Measurements from ENCODE around the gene AGBL1.

Gene AGBL1

DNA sequence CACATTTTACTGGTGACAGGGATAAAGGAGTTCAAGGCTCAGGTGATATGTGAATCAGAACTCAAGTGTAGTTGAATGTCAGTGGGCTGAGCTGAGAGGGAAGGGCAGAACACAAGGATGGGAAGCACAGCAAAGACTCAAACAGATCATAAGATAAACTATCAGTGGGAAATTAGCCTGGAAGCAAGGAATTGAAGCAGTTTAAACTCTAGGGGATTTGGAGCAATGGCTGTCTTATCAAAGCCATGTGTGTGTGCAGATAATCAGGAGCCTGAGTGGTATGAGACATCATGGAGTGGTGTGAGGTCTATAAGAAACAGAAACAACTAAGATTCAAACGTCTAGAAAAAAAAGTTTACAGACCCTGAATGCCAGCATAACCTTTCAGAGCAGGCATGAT is 634.6 kb downstream of the AGBL1 start:
- DNase-seq (ENCODE audit: low read depth) = no peak

DNA sequence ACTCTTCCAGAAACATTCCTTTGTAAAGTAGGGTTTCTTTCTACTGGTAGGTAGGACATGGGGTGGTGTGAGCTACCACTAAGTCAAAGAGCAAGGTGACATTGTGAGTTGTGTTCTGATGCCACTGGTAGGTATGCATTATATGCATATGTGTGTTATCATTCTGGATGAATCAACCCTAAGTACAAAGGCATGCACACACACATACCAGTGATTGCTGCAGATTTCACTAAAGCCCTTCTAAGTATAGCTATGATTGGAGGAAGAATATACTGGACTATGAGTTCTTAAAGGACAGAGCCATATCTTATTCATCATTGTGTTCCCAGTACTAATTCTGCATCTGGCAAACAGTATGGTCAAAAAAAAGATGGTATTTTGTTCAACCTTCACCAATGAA is 646.0 kb downstream of the AGBL1 start:
- DNase-seq (ENCODE audit: low read depth) = no peak

DNA sequence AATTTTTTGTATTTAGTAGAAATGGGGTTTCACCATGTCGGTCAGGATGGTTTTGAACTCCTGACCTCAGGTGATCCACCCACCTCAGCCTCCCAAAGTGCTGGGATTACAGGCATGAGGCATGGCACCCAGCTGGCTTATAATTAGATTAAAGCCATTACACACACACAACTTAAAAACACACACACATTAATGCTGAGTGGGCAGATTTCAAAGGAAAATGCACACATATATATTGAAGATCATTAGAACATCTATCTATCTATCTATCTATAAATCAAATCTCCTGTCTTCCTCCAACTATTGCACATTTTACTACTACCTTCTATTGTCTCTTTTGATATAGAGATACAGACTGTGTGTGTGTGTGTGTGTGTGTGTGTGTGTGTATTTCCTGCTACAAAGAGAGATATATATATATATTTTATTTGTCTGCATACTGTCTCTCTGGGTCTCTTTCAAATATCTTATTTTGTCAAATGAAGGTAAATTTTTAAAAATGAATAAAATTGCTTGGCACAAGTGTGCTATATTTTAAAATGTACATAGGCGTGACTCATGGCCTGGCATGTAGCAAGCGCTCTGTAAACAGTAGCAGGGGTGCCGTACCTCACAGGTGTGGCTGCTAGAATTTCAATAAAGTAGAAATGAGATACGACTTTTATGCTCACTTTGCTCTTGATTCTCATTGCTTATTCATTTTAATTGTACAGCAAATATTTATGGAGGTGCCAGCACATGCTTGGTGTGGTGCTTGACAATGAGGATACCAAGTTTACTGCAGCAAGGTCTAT is 655.8 kb downstream of the AGBL1 start:
- no peak for DNase-seq (ENCODE audit: low read depth)

DNA sequence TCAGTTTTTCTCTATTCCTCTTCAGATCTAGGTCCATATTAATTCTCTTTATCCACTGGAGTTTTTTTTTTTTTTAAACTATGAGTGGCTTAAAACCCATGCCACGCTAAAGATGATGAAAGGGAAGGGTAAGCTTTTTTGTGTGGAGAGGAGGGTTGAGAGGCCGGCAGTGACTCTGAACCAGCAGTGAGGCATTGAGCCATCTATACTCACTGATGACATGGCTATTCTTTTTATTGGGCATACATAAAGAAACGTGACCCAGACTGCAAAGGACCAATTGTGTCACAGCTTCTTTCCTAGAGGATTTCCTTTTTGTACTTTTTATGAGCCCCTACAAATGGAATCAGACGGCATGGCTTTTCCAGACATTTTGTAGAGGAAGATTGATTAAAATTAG is 662.2 kb downstream of the AGBL1 start:
- DNase-seq (ENCODE audit: low read depth) = no peak

DNA sequence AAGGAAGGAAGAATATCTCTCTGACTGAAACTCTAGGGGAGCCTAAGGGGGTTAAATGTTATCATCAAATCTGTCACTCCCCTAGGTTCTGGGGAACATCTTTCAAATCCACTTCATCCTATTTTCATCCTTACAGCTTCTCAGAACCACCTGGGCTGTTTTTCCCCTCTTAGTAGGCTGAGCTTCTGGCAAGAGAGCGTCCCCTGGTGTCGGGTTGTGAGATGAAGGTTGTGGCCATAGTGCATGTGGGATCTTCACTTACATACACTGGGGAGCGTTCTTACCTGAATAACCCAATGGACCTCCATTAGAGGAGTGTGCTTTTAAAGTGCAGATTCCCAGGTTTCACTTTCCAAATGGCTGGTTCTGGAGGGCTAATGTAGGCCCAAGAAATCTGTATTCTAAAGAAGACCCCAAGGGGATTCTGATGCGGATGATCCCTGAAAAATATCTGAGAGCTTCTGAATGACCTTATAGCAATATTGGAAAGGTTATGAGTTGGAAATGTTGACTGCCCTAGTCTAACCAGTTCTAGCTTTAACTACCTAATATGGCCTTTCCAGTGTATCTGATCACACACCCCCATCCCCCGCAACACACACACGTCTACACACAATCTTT is 663.7 kb downstream of the AGBL1 start:
- DNase-seq (ENCODE audit: low read depth) = no peak

DNA sequence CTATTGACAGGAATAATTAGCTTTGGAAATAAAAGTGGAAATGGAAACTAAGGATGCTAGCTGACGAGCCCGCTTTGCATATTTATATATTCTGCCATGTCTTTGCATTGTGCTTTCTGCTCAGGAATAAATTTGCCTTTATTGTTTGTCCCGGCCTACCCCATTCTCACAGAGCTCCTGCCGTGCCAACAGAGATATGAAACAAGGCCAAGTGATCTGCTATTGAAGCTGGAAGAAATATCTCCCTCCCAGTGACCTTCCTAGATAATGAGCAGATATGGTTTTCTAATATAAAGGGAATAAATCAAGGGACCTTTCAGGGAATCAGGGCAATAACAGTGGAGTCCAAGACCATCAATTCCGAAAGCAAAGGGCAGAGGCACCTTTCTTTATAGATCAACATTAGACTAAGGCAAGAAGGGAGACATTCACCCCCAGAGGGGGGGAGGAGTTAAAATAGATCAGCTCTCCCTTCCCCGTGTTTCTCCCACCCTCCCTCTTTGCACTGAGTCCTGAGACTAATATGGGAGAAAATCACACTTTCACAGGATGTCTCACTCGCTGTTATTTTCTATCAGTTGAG is 664.6 kb downstream of the AGBL1 start:
- DNase-seq (ENCODE audit: low read depth) = no peak

DNA sequence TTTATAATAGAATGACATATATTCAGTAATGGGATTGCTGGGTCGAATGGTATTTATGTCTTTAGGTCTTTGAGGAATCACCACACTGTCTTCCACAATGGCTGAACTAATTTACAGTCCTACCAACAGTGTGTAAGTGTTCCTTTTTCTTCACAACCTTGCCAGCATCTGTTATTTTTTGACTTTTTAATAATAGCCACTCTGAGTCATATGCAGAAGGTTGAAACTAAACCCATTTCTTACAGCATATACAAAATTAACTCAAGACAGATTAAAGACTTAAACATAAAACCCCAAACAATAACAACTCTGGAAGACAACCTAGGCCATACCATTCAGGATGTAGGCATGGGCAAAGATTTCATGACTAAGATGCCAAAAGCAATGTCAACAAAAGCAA is 671.4 kb downstream of the AGBL1 start:
- no peak for DNase-seq (ENCODE audit: low read depth)

DNA sequence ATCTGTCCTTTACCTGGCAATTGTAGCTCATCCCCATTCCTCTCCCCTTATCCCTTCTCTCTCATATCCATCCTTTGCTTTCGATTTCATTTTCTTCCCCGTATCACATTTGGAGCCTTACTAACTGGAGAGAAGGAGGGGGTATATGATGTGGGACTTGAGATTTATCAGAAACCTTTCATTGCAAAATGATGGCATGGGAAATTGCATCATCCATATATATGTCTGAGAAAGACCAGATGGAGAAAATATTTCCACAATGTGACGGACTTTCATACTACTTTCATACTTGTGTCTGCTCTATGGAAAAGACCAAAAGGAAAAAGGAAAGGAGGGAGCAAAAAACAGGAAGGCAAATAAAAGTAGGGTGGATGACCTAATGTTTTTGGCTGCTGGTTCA is 675.2 kb downstream of the AGBL1 start:
- no peak for DNase-seq (ENCODE audit: low read depth)

DNA sequence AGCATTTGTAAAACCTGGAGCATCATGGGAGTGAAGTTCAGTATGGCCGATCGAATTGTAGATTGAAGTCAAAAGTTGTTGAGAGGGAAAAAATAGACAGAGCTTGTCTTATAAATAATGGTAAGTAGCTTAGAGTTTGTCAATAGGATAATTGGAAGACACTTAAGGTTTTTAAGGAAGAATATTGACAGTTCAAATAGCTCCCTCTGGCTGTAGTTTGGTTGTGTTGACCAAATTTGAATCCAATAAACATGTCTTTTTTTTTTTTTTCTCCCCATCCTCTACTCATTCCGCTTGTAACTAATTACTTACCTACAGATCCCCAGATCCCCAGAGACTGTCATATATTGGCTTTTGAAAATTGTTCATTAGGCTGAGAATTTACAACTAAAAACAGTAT is 677.0 kb downstream of the AGBL1 start:
- no peak for DNase-seq (ENCODE audit: low read depth)

DNA sequence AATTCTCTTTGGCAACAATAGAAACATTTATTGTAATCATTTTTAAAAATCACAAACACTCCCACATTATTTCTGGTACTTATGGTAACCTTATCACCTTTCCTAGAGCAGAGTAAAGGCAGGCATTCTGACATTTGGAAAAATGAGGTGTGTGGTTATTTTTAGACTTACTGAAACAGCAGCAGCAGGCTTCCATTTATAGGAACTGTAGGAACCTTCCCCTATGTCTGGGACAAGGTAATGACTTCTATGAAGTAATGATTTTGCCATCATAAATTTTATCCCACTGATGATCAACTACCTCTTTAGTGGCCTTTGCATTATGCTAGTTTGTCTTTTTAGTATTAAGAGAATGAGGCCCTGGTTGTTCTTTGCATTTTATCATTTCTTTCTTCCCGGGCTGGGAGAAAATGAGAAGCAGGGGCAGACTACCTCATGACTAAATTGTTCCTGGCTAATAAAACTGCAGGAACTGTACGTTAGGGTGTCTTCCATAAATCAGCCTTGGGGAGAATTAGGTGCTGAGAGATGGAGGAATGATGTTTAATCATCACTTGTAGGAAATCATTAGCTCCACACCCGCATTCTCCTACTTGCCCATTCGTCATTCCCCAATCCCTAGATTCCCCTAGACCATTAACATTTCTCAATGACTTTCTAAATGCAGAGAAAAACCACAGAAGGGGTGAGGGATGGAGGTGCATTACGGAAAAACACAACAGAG is 680.3 kb downstream of the AGBL1 start:
- no peak for DNase-seq (ENCODE audit: low read depth)

DNA sequence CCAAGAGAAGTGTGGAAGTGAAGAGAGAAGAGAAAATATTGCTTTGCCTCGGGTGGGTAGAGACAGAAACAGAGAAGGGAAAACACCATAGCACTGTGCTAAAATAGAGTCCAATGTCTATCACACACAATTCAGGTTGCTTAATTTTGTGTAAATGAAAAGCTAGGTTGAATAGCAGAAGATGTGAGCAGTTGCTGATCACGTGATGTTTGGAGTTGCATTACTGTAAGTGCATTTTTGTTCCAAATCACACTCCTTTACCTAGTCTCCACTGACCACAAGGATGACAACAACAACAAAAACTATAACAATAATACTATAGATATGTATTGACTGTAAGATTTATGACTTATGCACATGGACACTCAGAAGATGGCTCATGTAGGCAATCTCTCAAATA is 683.2 kb downstream of the AGBL1 start:
- DNase-seq (ENCODE audit: low read depth) = no peak

DNA sequence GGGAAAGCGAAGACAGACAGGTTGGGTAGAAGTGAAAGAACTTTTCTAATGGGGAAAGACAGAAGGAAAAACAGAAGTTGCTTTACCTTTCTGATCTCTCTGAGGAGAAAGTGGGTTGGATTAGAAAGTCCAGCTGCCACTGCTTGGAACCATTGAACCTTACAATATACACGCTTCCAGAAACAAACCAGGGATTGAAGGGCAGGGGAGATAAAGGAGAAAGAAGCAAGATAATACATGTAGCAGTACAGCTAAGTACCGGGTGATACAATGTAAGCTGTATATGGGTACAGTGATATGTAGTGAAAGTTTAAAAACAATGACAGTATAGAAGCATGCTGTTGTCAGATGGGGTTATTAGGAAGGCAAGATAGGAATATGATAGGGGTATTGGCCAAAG is 684.4 kb downstream of the AGBL1 start:
- no peak for DNase-seq (ENCODE audit: low read depth)

DNA sequence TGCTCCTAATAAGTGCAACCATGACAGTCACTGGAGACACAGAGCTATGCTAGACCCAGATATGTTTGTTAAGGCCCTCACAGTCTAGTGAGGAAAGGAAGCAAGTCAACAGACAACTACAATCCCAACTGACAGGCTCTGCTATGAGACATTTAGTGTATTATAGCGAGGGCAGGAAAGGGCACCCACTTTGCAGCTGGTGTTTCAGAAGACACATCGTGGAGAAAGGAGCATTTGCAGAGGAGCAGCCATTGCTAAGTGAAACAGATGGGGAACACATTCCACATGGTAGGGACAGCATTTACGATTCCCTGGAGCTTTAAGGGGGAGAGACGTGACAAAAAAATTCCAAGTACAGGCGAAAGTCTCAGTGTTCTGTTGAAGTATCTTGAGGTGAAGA is 685.6 kb downstream of the AGBL1 start:
- DNase-seq (ENCODE audit: low read depth) = no peak

DNA sequence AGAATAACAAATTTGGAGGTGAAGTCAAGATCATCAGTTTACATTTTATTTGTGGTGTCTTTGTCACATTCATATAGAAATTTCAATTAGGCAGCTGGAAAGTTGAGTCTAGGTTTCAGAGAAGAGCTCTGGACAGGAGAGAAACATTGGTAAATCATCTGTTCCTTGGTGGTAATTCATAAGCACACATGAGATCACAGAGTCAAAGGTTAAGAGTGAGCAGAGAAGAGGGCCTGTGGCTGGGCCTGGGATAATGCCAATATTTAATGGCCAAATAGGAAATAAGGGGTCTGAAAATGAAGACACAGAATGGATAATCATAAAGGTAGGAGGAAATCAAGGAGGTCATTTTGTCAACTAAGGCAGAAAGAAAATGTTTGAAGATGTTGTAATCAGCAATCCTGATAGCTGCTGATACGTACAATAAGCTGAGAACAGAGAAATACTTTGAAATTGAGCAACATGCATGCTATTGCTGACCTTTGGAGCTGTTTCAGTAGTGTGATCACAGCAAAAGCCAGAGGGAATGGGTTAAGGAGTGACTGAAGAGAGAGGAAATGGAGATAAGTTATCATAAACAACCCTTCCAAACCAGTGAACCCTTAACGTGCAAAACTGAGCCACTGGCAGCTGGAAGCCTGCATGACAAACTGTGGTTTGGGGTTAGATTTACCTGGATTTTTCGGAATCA is 692.8 kb downstream of the AGBL1 start:
- DNase-seq (ENCODE audit: low read depth) = no peak

DNA sequence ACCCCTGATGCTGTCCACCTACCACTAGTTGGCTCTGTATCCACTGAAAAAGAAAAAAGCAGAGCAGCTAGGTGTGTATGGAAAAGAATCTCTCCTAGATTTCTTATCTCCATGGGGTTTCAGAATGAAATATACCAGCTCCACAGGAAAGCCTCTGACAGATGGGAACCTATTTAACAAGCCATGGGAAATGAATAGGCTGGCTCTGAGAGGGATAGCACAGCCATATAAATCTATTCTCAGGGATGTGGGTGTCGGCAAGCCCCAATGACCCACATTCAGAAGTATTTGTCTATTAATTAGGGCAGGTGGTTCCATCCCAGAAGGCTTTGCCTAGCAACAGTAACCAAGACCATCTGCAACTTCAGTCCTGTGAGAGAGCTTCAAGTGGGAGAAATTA is 694.1 kb downstream of the AGBL1 start:
- no peak for DNase-seq (ENCODE audit: low read depth)

DNA sequence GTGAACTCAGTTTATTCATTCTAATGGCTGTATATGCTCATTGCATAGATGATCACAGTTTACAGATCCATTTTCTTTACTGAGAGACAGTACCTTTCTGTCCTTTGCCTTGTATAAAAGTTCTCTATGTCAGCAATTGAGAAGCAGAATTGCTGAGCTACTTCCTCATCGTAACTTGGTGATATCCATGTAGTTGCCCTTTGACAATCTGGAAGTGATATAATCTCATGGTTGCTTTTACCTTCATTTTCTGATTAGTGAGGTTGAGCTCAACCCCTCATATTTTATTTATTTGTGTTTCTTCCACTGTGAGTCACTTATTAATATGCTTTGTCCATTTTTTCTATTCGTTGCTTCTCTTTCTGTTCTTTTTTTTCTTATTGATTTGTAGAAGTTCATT is 696.5 kb downstream of the AGBL1 start:
- no peak for DNase-seq (ENCODE audit: low read depth)

DNA sequence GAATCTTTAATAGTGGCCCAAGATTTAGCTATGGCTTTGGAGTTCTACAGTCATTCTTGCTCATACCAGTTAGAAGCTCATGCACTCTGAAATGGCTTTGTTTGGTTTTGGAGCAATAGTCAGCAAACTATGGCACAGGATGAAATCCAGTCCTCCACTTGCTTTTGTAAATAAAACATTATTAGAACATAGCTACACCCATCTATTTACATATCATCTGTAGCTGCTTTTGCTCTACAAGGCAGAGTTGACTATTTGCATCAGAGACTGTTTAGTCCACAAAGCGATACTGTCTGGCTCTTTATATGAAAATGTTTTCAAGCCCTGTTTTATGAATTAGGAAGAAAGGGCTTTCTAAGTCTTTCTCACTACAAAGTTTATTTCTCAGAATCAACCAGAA is 716.9 kb downstream of the AGBL1 start:
- no peak for DNase-seq (ENCODE audit: low read depth)

DNA sequence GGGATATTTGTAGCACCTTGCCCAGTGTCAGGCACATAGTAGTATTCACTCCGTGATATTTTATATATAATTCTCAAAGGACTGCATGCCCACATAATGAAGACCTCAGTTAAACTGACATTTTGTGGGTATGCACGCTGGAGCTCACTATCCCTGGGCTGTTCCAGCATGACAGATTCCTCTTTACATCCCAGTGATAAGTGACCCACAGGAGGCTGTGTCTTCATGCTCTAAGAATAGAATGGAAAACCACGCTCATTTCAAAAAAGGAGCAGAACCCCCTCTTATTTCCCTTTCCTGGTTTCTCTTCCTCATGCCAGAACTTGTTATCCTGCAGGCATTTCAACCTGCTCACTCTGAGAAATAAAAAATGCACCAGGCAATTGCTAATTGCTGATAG is 717.5 kb downstream of the AGBL1 start:
- DNase-seq (ENCODE audit: low read depth) = no peak

DNA sequence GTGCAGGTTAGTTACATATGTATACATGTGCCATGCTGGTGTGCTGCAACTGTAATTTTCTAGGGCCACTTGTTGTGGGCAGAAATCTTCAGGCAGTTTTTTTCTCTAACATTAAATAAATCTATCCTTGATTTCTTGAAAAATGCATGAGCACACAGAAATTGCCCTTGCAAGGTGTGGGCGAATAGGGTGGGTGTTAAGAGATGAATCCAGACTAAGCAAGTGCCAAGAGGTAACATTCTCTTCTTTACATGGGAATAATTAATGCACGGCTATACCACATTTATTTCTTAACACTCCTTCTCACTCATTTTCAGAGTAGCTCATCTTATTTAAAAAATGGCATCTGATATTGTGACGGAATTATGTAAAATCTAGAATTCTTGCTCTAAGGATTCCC is 719.6 kb downstream of the AGBL1 start:
- DNase-seq (ENCODE audit: low read depth) = no peak

DNA sequence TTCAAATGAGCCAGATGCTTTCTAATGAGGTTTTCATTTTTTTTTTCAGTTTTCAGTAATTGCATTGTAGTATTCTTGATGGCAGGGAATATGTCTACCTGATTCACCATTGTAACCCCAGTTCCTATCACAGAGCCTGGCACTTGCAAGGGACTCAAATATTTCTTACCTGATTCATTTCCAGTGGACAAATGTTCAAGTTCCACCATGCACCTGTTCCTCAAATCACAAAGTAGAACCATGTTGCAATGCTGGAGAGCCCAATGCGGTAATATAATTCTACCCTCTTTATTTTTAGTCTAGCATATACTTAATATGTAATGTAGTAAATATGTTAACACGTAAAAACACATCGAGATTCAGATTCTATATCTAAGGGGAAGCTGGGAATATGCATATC is 722.6 kb downstream of the AGBL1 start:
- no peak for DNase-seq (ENCODE audit: low read depth)

DNA sequence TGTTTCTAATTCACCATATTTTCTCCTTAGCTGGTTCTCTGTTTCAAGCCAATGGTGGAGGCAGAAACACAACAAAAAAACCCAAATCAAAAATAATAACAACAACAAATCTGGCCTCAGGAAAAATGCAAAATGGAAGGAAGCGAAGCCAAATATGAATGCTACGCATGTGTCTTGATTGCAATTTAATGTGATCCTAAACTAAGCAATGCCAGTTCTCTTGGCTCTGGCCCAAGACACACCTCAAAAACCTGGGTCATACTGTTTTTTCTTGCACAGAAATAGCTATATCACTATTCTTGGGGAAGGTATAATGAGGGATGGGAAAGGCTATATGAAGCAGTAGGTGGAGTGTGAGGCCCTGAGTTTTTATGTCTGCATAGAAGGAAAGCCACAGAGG is 724.7 kb downstream of the AGBL1 start:
- DNase-seq (ENCODE audit: low read depth) = no peak

DNA sequence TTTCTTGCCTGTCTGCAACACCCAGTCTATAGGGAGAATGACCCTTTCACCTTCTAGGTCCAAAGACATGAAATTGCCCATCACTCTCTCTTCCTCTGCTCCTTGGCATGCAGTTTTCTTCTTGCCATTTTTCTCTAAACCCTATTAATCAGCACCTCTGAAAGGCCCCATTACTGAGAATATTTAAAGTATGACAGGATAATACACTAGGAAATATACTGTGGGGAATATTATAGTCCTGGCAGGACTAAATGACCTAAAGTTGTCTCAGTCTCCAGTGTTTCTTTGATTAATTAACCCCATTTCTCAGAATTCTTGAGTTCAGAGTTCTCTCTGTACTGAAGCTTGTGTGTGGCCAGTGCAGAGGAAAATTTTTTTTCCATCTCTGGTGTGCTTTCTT is 730.7 kb downstream of the AGBL1 start:
- DNase-seq (ENCODE audit: low read depth) = no peak

All from stimulated activated CD8-positive, alpha-beta memory T cell treated with anti-CD3 and anti-CD28 coated beads, Interleukin-12 subunit alpha, Interleukin-12 subunit beta, amount 100 ng/mL, for 4 hours (primary cell).